ENCODE results near the gene IQGAP2.
A peak's percentile ranks its signal among the peaks of the same experiment; 100 is the strongest.

The IQGAP2 gene

DNA sequence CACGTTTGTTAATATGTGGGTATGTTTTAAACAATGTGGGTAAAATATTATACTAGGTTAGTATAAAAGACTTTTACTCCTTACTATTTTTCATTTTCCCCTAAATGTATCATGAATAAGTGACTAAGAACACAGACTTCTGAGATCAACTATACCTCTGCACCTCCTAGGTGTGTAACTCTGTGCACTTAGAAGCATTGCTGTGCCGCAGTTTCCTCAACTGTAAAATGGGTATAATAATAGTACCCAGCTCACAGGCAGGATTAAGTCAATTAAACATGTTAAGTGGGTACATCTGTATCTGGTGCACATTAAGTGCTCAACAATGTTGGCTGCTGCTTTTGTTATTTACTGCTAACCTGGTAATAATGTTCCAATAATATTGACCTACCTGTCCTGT is 291.2 kb downstream of the IQGAP2 start:
- DNase-seq = no peak

DNA sequence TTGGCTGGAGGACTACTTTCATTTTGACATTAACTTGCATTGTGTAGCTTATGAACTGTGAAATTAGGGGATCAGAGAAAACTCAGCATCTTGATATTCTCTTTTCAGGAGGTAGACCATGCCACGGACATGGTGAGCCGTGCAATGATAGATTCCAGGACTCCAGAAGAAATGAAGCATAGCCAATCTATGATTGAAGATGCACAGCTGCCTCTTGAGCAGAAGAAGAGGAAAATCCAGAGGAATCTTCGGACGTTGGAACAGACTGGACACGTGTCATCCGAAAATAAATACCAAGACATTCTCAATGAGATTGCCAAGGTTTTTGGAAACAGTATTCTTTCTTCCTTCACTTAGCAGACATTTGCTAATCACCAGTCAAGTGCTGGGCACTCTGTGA is 292.3 kb downstream of the IQGAP2 start:
- no peak for DNase-seq

DNA sequence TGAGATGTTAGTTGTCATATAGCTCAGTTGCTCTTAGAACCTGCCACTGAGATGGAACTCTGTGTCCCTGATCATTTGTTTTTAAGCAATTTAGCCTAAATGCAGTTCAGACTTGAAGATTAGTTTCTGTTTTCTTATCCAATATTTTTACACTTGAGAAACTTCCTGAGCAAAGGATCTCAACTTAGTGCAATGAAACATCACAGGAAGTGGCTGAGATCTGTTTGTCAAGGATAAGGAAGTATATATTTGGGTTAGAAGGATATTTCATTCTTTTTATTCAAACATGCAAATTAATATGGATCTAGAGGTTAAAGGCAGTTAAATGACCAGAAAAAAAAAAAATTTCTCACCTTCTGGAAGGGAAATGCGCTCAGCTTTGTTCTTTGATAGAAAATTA is 293.2 kb downstream of the IQGAP2 start:
- DNase-seq = no peak

DNA sequence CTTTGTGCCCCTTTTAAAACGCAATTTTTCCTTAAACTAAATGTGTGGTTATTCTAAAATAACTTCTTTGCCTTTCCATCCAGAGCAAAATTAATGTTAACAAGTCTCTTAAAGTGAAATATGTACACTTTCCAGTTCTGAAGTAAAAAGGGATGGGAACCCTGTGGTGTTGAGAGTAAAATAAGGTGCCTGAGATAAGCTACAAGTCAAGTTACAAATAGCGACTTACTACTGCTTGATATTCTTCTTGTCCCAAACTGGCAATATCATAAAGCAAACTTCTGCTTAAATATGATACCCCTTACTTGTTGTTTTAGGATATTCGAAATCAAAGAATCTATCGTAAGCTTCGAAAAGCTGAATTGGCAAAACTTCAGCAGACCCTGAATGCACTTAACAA is 294.6 kb downstream of the IQGAP2 start:
- DNase-seq = no peak

DNA sequence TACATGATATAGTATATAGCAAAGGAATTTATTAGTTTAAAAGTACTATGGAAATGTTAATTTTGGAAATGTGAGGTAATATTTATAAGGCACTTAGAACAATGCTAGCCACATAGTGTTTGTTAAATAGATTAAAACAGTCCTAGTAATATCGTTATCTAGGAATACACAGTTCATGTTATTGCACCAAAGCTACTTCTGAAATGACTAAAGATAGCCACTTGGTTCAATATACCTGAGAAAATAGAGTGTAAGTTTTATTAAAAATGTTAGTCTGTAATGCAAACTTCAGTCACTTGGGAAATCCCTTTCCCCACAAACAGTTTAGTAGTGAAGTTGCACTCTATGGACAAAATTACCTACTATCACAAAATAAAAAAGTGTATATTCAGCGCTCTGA is 297.5 kb downstream of the IQGAP2 start:
- DNase-seq = no peak

DNA sequence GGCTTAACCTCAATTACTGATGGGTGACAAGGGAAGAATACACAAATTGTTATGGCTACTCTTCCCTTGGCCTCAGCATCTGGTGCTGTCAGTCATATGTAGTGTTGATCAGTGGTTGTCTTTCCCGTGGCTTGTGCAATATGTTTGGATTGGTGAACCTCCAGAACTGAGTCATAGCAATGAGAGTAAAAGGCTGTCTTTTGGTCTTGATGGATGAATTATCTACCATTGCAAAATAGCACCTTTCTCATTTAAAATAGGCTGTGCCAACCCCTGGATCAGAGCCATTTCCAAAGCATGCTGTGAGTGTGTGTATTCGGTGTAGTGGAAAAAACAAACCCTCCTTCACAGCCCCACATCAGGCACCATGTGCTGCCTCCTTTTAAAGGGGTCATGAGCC is 298.2 kb downstream of the IQGAP2 start:
- no peak for DNase-seq

DNA sequence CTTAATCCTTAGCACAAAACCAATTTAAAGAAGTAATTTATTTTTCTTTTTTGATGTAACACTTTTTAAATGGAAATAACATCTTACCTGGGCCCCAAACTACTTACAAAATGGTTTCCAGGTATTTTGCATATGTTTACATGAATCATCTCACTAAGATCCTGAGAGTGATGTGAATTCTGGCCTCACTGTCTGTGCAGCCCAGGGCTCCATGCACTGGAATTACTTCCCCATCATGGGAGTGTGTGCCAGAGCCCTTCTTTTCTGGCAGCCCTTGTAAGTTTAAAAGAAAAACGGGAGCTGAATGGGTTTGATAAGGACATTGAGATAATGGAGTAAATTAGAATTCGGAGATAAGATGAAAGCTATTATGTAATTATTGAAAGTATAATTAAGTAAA is 300.6 kb downstream of the IQGAP2 start:
- DNase-seq = no peak

DNA sequence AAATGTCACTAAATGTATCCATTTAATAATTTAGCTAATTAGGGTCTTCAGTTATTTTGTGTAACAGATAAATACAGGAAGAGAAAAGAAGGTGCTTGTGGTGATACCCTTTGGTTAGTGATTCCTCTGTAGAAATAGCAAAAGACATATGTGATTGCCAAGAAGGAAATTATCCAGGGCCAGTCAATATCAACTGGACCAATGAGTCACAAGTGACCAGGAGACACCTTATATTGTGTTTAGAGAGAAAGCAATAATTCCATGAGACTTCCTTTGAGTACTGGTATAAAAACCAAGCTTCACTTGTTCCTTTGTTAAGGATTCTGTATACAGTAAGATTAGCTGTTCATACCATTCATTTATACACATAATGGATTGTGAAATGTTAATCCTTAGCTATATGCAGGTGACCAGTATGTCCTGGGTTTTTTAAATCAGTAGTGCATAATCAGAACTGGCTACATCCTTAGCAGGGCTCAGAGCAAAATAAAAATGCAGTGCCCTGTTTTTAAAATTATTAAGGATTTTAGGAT is 301.1 kb downstream of the IQGAP2 start:
- no peak for DNase-seq

DNA sequence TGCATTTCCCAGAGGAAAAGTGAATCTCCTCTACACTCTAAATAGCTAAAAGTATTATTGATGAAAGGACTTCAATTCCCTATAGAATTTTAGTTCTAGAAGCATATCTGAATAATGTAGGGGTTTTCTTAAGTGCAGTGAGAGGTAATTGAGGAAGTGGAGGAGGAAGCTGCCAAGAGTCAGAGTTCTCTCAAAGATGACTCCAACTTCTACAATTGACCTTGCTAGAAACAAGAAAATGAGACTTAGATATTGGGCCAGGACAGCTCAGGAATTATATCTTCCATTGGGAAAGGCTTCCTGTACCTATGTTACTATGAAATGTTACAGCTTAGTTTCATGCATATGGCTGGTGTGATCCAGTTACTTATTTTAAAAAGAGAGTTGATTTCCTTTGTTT is 302.5 kb downstream of the IQGAP2 start:
- no peak for DNase-seq

DNA sequence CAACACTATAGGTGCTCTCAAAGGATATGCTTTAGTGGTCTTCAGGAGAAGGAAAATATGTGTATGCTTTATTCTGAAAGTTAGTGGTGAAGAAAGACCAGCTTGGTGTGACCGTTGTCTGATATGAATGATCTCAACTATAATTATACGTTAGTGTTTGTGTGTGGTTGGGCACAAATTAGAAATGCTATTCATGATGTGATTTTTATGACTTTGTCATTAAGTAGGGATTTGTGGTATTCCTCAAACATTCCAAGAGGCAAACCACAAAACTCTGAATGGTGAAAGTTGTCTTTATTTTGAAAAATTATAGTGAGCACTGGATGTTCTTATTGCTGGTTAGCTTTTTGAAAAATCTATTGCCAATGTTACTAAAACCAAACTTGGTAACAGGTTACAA is 306.7 kb downstream of the IQGAP2 start:
- no peak for DNase-seq

DNA sequence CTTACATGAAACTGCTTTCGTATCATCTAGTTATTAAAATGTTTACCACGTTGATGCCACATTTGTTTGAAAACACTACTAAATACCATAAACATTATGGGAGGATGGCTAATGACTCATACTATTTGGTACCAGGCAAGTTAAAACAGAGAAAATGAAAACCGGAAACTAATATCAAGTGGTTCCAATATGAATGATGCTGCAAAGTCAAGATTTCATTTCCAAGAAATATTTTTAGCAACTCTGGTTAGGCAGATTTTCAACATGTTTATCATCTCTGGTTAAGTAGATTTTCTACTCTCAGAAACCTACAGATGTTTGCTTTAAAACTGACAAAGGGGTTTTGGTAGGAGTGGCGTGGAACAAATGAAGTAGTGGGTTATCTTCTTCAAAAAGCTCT is 307.9 kb downstream of the IQGAP2 start:
- no peak for DNase-seq

DNA sequence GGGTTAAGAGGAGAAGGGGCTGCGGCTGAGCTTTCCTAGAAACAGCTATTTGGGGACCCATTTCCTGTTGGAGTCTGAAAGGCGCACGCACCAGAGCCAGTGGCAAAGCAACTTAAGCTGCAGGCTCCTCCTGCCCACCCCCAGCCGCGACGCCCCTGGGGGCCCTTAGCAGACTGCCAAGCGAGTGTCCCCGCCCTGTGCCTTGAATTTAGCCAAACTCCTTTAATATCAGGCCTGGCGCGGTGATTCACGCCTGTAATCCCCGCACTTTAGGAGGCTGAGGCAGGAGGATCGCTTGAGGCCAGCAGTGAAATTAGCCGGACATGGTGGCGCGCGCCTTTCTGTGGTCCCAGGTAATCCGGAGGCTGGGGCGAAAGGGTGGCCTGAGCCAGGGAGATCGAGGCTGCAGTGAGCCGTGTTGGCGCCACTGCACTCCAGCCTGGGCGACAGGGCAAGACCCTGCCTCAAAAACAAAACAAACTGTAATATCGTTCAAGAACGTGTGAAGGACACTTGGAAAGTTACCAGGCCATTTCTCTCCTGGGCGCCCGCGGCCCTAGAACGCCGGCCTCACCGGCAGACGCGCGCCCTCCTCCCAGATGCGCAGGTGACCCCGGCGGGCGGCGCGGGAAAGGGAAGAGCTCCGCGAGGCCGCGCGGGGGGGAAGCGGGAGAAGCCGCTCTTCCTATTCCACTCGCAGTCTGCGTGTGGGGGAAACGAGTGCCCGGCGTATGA is 311.8 kb downstream of the IQGAP2 start:
- peak; percentile 23 for DNase-seq

DNA sequence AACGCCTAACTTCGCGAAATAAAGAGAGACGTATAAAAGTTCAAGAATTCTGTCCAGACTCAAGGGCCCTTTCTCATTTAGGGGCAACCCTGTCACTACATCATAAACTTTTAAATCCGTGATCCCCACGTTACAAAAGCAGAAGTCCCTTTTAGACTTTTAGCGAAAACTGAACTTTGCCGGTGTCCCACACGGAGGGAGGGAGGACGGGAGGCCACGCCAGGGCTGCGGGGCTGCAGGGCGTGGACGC is 312.3 kb downstream of the IQGAP2 start:
- DNase-seq = no peak

DNA sequence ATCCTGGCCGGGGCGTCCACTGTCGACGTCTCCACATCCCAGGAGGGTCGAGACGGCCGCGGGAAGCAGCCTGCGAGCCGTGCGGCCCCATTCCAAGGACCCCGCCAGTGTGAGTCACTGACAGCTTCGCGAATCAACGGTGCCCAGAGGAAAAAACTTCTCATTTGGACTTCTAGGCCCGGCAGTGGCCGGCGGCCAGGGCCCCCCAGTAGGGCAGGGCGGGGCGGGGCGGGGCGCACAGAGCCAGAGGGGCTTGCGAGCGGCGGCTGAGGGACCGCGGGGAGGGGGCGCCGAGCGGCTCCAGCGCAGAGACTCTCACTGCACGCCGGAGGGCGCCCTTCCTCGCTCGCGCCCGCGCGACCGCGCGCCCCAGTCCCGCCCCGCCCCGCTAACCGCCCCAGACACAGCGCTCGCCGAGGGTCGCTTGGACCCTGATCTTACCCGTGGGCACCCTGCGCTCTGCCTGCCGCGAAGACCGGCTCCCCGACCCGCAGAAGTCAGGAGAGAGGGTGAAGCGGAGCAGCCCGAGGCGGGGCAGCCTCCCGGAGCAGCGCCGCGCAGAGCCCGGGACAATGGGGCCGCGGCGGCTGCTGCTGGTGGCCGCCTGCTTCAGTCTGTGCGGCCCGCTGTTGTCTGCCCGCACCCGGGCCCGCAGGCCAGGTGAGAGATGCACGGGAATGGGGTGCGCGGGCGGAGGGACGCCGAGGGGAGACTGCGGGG is 312.8 kb downstream of the IQGAP2 start, which contains the start of gene F2R:
F2R (plus strand) TSS at position 391 of the 720 bp plus-strand sequence; CDS start at position 573, 182 bp downstream.
- DNase-seq = peak; percentile 70

DNA sequence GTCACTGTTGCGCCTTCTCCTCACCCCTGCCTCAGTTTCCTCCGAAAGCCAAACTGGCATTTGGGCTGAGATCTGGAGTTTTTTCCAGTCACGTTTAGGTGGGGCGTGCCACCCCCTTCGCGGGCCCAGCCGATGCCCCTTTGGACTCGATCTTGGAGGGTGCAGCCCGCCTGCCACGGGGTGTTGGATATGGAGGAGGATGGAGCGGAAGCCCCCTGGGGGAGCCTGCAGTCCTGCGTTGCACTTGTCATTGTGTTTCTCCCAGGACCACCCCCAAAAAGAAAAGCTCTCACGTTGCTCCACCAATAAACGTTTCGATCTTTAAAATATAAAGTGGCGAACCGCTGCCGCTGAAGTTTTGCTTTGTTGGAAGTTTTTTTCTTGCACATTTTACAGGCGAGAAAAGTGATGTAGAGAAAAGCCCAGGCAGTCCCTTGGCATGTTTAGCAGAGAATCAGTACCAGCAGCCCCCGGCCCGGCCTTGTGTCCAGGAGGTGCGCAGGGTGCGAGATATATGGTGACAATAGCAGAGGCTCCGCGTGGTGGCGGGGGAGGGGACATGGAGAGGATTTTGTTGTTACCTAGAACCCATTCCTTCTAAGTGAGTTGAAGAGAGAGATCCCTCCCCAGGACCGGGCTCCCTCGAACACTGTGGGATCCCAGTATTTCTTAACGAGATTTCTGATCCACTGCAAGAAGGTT is 313.5 kb downstream of the IQGAP2 start:
- peak; percentile 41 for DNase-seq

DNA sequence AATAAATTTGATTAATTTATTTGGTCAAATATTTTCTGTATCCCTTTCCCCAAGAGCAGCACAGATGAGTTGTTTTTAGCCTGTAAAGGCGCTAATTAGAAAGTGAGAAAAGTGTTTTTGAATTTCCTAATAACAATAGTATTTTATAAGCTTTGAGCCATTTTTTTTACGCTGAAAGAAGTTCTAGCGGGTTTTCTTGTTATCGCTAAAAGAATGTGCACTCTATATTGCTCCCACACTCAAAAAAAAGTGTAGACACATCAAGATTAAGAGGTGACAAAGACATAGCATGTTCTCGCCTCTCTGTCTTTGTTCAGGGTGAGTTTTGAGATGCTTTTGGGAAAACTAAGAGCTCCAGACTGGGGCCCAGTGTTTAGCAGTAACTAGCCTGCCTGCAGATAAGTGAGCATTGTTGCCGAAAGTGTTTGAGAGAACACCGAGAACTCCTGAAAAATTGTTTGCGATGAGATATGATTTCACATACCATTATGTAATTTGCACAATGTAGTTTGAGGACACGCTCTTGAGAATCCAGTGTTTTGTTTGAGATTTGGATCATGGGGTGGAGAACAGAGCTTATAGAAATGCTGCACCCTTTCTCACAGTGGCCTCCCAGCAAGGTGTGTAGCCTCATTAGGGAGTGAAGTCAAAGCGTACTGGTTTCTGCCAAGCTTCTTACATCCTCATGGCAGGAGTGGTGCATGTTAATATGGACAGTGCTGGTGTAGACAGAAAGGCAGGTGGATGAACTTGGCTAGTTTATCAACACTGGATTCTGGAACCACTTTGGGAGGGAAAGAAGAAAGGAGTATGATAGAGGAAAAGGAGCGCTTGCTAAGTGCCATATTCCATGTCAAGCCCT is 314.4 kb downstream of the IQGAP2 start:
- no peak for DNase-seq

DNA sequence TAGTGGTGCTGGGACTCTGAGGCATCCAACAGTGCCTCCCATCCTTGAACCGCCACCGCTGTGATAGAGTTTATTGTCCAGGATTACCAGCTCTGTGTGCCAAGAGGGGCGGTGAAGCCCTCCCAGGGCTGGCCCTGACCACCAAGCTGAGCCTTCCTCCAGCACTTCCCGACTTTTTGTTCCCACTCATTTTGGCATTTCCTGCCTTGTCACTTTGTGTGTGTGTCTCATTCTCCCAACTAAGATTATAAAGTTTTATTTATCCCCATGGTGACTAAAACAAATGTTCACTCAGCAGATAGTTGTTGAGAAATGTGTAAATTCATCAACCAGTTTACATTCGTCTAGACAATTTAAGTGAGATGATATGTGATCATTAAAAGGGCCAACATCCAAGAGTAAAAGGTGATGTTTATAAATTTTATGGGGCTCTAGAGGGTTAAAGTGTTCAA is 315.3 kb downstream of the IQGAP2 start:
- DNase-seq = no peak

DNA sequence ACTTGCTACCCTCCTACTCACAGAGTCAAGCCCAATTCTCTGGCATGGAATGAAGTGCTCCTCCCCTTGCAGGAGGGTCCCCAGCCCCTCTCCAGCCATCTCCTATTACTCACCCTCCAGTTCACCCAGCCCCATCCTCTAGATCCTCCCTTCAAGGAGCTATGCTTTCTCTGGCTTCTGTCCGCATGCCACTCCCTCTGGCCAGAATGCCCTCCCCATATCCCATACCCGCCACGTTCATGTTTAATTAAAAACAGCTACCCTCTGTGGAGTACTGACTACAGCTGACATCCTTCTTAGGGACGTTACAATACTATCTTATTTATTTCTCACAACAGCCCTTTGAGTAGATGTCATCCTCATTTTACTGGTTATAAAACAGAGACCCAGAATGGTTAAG is 315.8 kb downstream of the IQGAP2 start:
- DNase-seq = no peak

DNA sequence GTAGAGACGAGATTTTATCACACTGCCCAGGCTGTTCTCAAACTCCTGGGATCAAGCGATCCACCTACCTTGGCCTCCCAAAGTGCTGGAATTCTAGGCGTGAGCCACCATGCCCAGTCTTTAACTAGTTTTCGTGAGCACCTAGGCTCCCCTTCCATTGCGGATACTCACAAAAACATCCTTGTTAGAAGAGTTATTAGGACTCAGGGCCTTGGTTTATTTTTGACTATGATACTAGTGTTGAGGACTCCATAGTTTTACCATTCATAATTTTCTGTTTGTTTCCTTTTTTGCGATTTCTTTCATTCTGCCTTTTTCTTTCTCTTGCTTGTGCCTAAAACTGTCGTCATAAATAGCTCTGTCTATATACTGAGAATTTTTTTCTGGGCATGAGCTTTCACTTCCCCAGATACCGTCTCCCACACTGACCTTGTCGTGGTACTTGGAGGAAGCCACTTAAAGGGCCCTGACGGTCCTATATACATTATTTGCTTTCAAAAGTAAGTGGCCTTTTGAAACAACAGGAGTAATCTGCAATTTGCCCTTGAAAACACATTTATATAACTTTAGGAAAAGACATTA is 318.0 kb downstream of the IQGAP2 start:
- DNase-seq = no peak

DNA sequence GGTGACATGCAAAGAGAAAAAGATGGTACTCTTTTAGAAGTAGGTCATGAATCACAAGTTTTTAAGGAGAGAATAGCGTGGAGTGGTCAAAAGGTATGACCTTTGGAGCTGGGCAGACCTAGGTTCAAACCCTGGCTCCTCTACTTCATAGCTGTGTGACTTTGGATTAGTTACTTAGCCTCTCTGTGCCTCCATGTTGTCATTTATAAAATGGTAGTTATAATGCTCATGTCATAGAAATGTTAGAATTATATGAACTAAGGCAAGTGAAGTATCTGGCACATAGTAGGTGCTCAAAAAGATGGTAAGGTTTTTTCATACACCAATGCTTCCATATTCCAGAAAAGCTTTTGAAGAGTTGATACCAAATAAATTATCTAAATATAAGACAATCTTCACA is 320.2 kb downstream of the IQGAP2 start:
- no peak for DNase-seq

DNA sequence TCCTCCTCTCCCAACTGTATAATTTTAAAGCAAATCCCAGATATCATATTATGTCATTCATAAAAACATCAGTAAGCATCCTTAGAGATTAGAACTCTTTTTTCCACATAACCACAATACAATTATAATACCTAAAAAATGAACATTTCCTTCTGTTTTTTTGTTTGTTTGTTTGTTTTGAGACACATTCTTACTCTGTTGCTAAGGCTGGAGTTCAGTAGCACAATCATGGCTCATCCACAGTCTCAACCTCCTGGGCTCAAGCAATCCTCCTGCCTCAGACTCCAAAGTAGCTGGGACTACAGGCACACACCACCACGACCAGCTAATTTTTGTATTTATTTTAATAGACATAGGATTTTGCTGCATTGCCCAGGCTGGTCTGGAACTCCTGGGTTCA is 320.8 kb downstream of the IQGAP2 start:
- DNase-seq = no peak

DNA sequence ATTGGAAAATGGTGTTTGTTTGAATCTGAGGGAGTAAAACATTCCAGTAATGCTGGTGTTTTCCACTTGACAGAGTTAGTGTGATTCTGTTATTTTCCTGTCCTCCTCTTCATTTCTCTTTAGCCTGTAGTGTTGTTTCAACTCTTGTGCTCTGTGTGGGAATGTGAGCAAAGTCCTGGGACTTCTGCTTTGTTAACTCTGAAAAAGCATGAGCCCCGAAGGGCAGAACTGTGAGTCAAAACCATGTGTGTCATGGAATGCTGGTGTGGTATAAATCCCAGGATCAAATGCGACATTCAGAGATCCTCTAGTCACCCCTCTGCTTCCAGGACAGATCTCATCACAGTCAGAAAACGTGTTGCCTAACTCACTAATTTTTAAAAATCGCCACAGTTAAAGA is 321.8 kb downstream of the IQGAP2 start:
- DNase-seq = no peak

DNA sequence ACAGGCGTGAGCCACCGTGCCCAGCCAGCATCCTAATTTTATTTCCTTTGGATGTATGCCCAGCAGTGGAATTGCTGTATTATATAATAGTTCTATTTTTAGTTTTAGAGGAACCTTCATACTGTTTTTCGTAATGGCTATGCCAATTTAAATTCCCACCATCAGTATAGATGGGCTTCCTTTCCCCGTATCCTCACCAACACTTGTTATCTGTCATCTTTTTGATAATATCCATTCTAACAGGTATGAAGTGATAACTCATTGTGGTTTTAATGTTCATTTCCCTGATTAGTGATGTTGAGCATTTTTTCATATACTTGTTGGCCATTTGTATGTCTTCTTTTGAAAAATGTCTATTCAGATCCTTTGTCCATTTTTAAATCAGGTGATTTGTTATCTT is 325.9 kb downstream of the IQGAP2 start:
- no peak for DNase-seq

Measured in CD4-positive, alpha-beta T cell treated with Interleukin-17A for 4 hours (primary cell).